SK-N-SH (cell line): ENCODE measurements around the gene ZNF441. TPM values are rescaled to one million over a fixed set of nuclear protein-coding genes. Genes with fewer than 3 reads are reported as not detected.

ENCODE experiments used
- CTCF ChIA-PET: fragments of 300-600, 350-600 bp; formaldehyde crosslinking; extraction: SDS; loops from one replicate; lab custom pipeline; 2021; lab: Yijun Ruan, JAX
- POLR2A ChIA-PET: fragments of 350-600 bp; sonication (Branson Sonifier 250); formaldehyde crosslinking; extraction: SDS; loops from one replicate; lab custom pipeline; 2020; ENCODE audit warnings: antibody characterized with exemption, inconsistent platforms; lab: Yijun Ruan, JAX
- DNase-seq: peaks from one replicate; pipeline ENCODE4 v3.0.0; 2012
- H2AFZ ChIP-seq: fragments of 200-600 bp; sonication (generic); 2 replicates; pipeline ENCODE4 v1.8.1; 2016; ENCODE audit warnings: antibody characterized with exemption, mild to moderate bottlenecking, low read depth
- H3F3A ChIP-seq: fragments of 200-600 bp; sonication (generic); replicated peaks from 2 replicates; pipeline ENCODE3; 2016; ENCODE audit warnings: antibody characterized with exemption, mild to moderate bottlenecking; ENCODE audit not compliant: insufficient read depth
- H3K27ac ChIP-seq, 2 experiments: fragments of 200-500 bp in 1 of 2; fragments of 200-600 bp in 1 of 2; sonication (Bioruptor generic) in 1 of 2; sonication (generic), shearing (Covaris generic) in 1 of 2; 2 replicates each; pipeline versions ENCODE4 v1.5.1 to v1.6.1; 2014 to 2016; ENCODE audit warnings: low read depth in 2 of 2, inconsistent platforms in 1 of 2, low read length in 1 of 2, mild to moderate bottlenecking in 1 of 2, mixed read lengths in 1 of 2
- H3K27me3 ChIP-seq: fragments of 200-600 bp; sonication (generic), shearing (Covaris generic); 2 replicates; pipeline ENCODE4 v1.6.1; 2016; ENCODE audit warnings: mixed run types; ENCODE audit not compliant: insufficient read depth
- H3K36me3 ChIP-seq, 2 experiments: fragments of 200-500 bp in 1 of 2; fragments of 200-600 bp in 1 of 2; sonication (Bioruptor generic) in 1 of 2; sonication (generic) in 1 of 2; replicated peaks in 1 of 2; 2 replicates each; pipeline versions ENCODE3 to v1.5.1; 2014 to 2016; ENCODE audit warnings: low read length in 1 of 2, mild to moderate bottlenecking in 1 of 2; ENCODE audit not compliant: insufficient read depth in 2 of 2, control insufficient read depth in 1 of 2
- H3K4me1 ChIP-seq, 2 experiments: fragments of 200-500 bp in 1 of 2; fragments of 200-600 bp in 1 of 2; sonication (Bioruptor generic) in 1 of 2; sonication (generic), shearing (Covaris generic) in 1 of 2; 2 replicates each; pipeline versions ENCODE4 v1.5.1 to v1.6.1; 2014 to 2016; ENCODE audit warnings: low read depth in 1 of 2, low read length in 1 of 2, mixed run types in 1 of 2; ENCODE audit not compliant: insufficient read depth in 2 of 2, control insufficient read depth in 1 of 2
- H3K4me2 ChIP-seq: fragments of 200-600 bp; sonication (generic), shearing (Covaris generic); 2 replicates; pipeline ENCODE4 v1.6.1; 2017; ENCODE audit warnings: mixed run types
- H3K4me3 ChIP-seq, 2 experiments: fragments of 200-500 bp in 1 of 2; fragments of 200-600 bp in 1 of 2; sonication (Bioruptor generic) in 1 of 2; sonication (generic), shearing (Covaris generic) in 1 of 2; 2 replicates each; pipeline versions ENCODE4 v1.5.1 to v1.8.1; 2014 to 2016; ENCODE audit warnings: low read depth in 2 of 2, inconsistent platforms in 1 of 2, low read length in 1 of 2, mild to moderate bottlenecking in 1 of 2, mixed read lengths in 1 of 2, moderate library complexity in 1 of 2
- H3K79me2 ChIP-seq: fragments of 200-600 bp; sonication (generic); 2 replicates; pipeline ENCODE4 v1.8.1; 2017; ENCODE audit warnings: mild to moderate bottlenecking; ENCODE audit not compliant: insufficient read depth
- H3K9ac ChIP-seq: fragments of 200-600 bp; sonication (generic); 2 replicates; pipeline ENCODE4 v1.6.1; 2017; ENCODE audit warnings: mixed run types
- H3K9me2 ChIP-seq: fragments of 200-600 bp; sonication (generic); 2 replicates; pipeline ENCODE4 v1.6.1; 2017; ENCODE audit warnings: mixed run types
- H3K9me3 ChIP-seq: fragments of 200-600 bp; sonication (generic); 2 replicates; pipeline ENCODE4 v1.6.1; 2017; ENCODE audit warnings: mixed run types, mild to moderate bottlenecking, moderate library complexity
- H4K20me1 ChIP-seq: fragments of 200-600 bp; sonication (generic); 2 replicates; pipeline ENCODE4 v1.6.1; 2017; ENCODE audit warnings: mild to moderate bottlenecking, mixed run types; ENCODE audit not compliant: insufficient read depth
- ELF1 ChIP-seq: IDR thresholded peaks from 2 replicates; pipeline ENCODE4 v1.4.0; 2012
- EZH2phosphoT487 ChIP-seq: fragments of 200-600 bp; sonication (generic); IDR thresholded peaks from 2 replicates; pipeline ENCODE4 v1.6.1; 2017; ENCODE audit warnings: low read depth, mixed run types, mild to moderate bottlenecking, antibody characterized with exemption, moderate library complexity, borderline replicate concordance
- FOSL2 ChIP-seq: IDR thresholded peaks from 2 replicates; pipeline ENCODE4 v1.4.0; 2012; ENCODE audit warnings: low read depth, mild to moderate bottlenecking, moderate library complexity, borderline replicate concordance
- GATA2 ChIP-seq: sonication (generic); formaldehyde crosslinking; IDR thresholded peaks from 2 replicates; pipeline ENCODE4 v1.5.0; 2020; ENCODE audit warnings: mild to moderate bottlenecking, missing genetic modification reagents
- JUND ChIP-seq: IDR thresholded peaks from 2 replicates; pipeline ENCODE4 v1.4.0; 2012
- NFIC ChIP-seq: IDR thresholded peaks from 2 replicates; pipeline ENCODE4 v1.4.0; 2012; ENCODE audit warnings: borderline replicate concordance
- PBX3 ChIP-seq: IDR thresholded peaks from 2 replicates; pipeline ENCODE4; 2012
- RXRA ChIP-seq: IDR thresholded peaks from 2 replicates; pipeline ENCODE4 v1.4.0; 2012; ENCODE audit warnings: low read depth, mild to moderate bottlenecking, borderline replicate concordance
- TAF1 ChIP-seq: IDR thresholded peaks from 2 replicates; pipeline ENCODE4 v1.6.1; 2012; ENCODE audit warnings: low read depth, mild to moderate bottlenecking, low read length, moderate library complexity, borderline replicate concordance
- TCF12 ChIP-seq: IDR thresholded peaks from 2 replicates; pipeline ENCODE4 v1.4.0; 2012
- TEAD4 ChIP-seq: IDR thresholded peaks from 2 replicates; pipeline ENCODE4 v1.4.0; 2012; ENCODE audit warnings: mild to moderate bottlenecking, borderline replicate concordance; ENCODE audit not compliant: insufficient read depth
- USF1 ChIP-seq: IDR thresholded peaks from 2 replicates; pipeline ENCODE4 v1.4.0; 2012; ENCODE audit warnings: low read depth, borderline replicate concordance
- WGBS: methylation state at CpG from one replicate; pipeline ENCODE4 v1.1.6; 2017; ENCODE audit warnings: low lambda C conversion rate; 5-methylcytosine and 5-hydroxymethylcytosine counted together
- polyA plus RNA-seq, 3 experiments: library from polyadenylated mRNA; depleted of rRNA; stranded (reverse); fragments of >200 nt; gene quantifications; 2 replicates each; pipeline ENCODE4 v1.2.3, GENCODE V29; 2012
- TF ChIP-seq, protein P1 (sequence below): fragments of 150-350 bp; IDR thresholded peaks from 2 replicates; pipeline ENCODE4 v1.6.1; 2017; ENCODE audit warnings: antibody characterized with exemption, low read length, low read depth, borderline replicate concordance
- TF ChIP-seq, protein P2 (sequence below): IDR thresholded peaks from 2 replicates; pipeline ENCODE4 v1.6.1; 2012; ENCODE audit warnings: mild to moderate bottlenecking, low read depth, low read length, moderate library complexity

ZNF441 gene
- polyA plus RNA-seq, 1 of the 3 experiments (the other 2 are of a cell fraction): 3.2 TPM

DNA sequence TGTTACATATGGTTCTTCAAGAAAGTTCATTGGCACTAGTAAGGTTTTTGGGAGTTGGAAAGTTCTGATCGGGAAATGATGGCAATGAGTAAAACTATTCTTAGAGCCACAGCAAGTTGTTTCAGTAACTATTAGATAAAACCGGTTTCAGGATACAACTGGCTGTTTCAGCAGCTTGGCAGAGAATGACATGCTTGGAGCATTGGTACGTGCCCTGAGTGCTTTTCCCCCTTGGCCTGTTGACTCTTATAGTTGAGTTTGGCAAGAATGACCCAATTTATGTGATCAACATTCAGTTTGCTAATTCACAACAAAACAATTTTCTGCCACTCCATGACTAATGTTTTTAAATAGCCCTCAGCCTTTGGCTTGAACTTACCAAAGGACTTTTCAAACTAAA is 20.7 kb downstream of the ZNF441 start:
- no peaks in the 10 kb centered on the region for H4K20me1 ChIP-seq
- H3K9ac ChIP-seq: no peak overlapping the region
- H3K36me3 ChIP-seq: peaks cover 0 to 15% of the 10 kb centered on the region in 2 experiments
- no peaks in the 10 kb centered on the region for H3K9me2 ChIP-seq
- no peak overlapping the region for H3K27ac ChIP-seq
- no peak overlapping the region for H2AFZ ChIP-seq
- ChIA-PET POLR2A (no interaction called here), CTCF (interaction anchor here (2.3 kb wide), 1 partner anchor 10 kb away, joined by 20 read pairs; the partner anchor contains the start of gene ZNF491)
- TF ChIP-seq TCF12: no peak
- no peak overlapping the region for H3K4me3 ChIP-seq
- no peaks in the 10 kb centered on the region for H3K27me3 ChIP-seq
- H3K79me2 ChIP-seq: no peaks in the 10 kb centered on the region
- DNase-seq: no peak
- no peak overlapping the region for H3K4me2 ChIP-seq
- 60% methylated on average over 3 of the region's 3 CpGs for WGBS
- H3F3A ChIP-seq: no peaks in the 10 kb centered on the region
- H3K4me1 ChIP-seq: no peaks in the 10 kb centered on the region
- peaks cover 24% of the 10 kb centered on the region for H3K9me3 ChIP-seq

DNA sequence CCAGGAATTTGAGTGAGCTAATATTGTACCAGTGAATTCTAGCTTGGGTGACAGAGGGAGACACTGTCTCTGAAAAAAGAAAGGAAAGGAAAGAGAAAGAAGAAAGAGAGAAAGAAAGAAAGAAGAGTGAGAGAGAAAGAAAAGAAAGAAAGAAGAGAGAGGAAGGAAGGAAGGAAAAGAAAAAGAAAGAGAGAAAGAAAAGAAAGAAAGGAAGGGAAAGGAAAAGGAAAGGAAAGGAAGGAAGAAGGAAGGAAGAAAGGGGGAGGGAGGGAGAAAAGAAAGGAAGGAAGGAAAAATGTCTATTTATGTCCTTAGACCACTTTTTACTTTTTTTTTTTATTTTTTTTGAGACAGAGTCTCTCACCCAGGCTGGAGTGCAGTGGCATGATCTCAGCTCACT is 26.1 kb downstream of the ZNF441 start:
- ChIA-PET CTCF (no interaction called here), POLR2A (no interaction called here)
- Histone ChIP-seq H3K9me3 (no peaks in the 10 kb centered on the region), H2AFZ (no peak overlapping the region), H3K9me2 (no peaks in the 10 kb centered on the region), H3K36me3 (no peaks in the 10 kb centered on the region), H3K27ac (no peak overlapping the region), H3F3A (peaks cover 3% of the 10 kb centered on the region), H3K79me2 (no peaks in the 10 kb centered on the region), H3K4me3 (no peak overlapping the region), H3K4me1 (peaks cover 0 to 5% of the 10 kb centered on the region in 2 experiments; a peak in 2 of 4 replicates), H4K20me1 (no peaks in the 10 kb centered on the region), H3K27me3 (no peaks in the 10 kb centered on the region), H3K4me2 (no peak overlapping the region), H3K9ac (no peak overlapping the region)
- DNase-seq: no peak
- no peak for TF ChIP-seq EZH2phosphoT487
- TF ChIP-seq, protein P1, sequence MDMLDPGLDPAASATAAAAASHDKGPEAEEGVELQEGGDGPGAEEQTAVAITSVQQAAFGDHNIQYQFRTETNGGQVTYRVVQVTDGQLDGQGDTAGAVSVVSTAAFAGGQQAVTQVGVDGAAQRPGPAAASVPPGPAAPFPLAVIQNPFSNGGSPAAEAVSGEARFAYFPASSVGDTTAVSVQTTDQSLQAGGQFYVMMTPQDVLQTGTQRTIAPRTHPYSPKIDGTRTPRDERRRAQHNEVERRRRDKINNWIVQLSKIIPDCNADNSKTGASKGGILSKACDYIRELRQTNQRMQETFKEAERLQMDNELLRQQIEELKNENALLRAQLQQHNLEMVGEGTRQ: no peak
- TF ChIP-seq JUND: no peak
- no peak for TF ChIP-seq RXRA
- no peak for TF ChIP-seq ELF1
- no peak for TF ChIP-seq PBX3
- TF ChIP-seq, protein P2, sequence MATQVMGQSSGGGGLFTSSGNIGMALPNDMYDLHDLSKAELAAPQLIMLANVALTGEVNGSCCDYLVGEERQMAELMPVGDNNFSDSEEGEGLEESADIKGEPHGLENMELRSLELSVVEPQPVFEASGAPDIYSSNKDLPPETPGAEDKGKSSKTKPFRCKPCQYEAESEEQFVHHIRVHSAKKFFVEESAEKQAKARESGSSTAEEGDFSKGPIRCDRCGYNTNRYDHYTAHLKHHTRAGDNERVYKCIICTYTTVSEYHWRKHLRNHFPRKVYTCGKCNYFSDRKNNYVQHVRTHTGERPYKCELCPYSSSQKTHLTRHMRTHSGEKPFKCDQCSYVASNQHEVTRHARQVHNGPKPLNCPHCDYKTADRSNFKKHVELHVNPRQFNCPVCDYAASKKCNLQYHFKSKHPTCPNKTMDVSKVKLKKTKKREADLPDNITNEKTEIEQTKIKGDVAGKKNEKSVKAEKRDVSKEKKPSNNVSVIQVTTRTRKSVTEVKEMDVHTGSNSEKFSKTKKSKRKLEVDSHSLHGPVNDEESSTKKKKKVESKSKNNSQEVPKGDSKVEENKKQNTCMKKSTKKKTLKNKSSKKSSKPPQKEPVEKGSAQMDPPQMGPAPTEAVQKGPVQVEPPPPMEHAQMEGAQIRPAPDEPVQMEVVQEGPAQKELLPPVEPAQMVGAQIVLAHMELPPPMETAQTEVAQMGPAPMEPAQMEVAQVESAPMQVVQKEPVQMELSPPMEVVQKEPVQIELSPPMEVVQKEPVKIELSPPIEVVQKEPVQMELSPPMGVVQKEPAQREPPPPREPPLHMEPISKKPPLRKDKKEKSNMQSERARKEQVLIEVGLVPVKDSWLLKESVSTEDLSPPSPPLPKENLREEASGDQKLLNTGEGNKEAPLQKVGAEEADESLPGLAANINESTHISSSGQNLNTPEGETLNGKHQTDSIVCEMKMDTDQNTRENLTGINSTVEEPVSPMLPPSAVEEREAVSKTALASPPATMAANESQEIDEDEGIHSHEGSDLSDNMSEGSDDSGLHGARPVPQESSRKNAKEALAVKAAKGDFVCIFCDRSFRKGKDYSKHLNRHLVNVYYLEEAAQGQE: no peak
- TF ChIP-seq FOSL2: no peak
- no peak for TF ChIP-seq USF1
- no peak for TF ChIP-seq NFIC
- no peak for TF ChIP-seq TAF1
- no peak for TF ChIP-seq TEAD4
- no peak for TF ChIP-seq GATA2 (CRISPR knock-in tag)
